GM12878 (cell line): Measurements from ENCODE around the gene DPPA2.

ENCODE experiments used
- ATF7 ChIP-seq: fragments of 450-650 bp; IDR thresholded peaks from 2 replicates; pipeline ENCODE4 v1.6.1; 2016; ENCODE audit warnings: low read depth, mild to moderate bottlenecking
- CBX5 ChIP-seq: sonication (generic); IDR thresholded peaks from 2 replicates; pipeline ENCODE4 v1.6.1; 2016; ENCODE audit warnings: low read depth, moderate library complexity, mild to moderate bottlenecking, inconsistent platforms
- EED ChIP-seq: sonication (generic); IDR thresholded peaks from 2 replicates; pipeline ENCODE4 v1.6.1; 2016; ENCODE audit warnings: antibody characterized with exemption, low read depth
- EZH2 ChIP-seq: IDR thresholded peaks from 2 replicates; pipeline ENCODE4 v1.6.1; 2012; ENCODE audit warnings: low read depth, mild to moderate bottlenecking, control low read depth, inconsistent platforms, low read length, borderline replicate concordance; ENCODE audit not compliant: control insufficient read depth
- GABPA ChIP-seq: IDR thresholded peaks from 2 replicates; pipeline ENCODE4 v1.6.1; 2014; ENCODE audit warnings: antibody characterized with exemption, low read depth, mild to moderate bottlenecking, inconsistent platforms
- HDAC6 ChIP-seq: fragments of 200-600 bp; sonication (generic); IDR thresholded peaks from one replicate; pipeline ENCODE4 v1.8.0; 2017; ENCODE audit warnings: antibody characterized with exemption; ENCODE audit not compliant: unreplicated experiment
- RFX5 ChIP-seq: IDR thresholded peaks from 2 replicates; pipeline ENCODE4 v1.6.1; 2011; ENCODE audit warnings: low read depth, low read length, improper control_type of control experiment
- SIN3A ChIP-seq: IDR thresholded peaks from 2 replicates; pipeline ENCODE4 v1.6.1; 2012; ENCODE audit warnings: low read depth, low read length, improper control_type of control experiment
- SREBF1 ChIP-seq: IDR thresholded peaks from 2 replicates; pipeline ENCODE4 v1.6.1; 2012; ENCODE audit warnings: mild to moderate bottlenecking, low read length
- ZNF274 ChIP-seq: IDR thresholded peaks from one replicate; pipeline ENCODE4 v1.8.0; 2011; ENCODE audit not compliant: insufficient read length, insufficient read depth
- TF ChIP-seq, protein P1 (sequence below), 3 experiments: IDR thresholded peaks in 2 of 3; conservative IDR thresholded peaks in 1 of 3; 2 replicates each; pipeline ENCODE4 v1.5.1; 2011; ENCODE audit warnings: low read depth in 3 of 3, low read length in 3 of 3, mild to moderate bottlenecking in 3 of 3, control low read depth in 2 of 3, moderate library complexity in 2 of 3, inconsistent platforms in 1 of 3, mixed read lengths in 1 of 3; ENCODE audit not compliant: control insufficient read depth in 2 of 3, insufficient read depth in 1 of 3; ENCODE audit errors: extremely low read depth in 1 of 3

DNA sequence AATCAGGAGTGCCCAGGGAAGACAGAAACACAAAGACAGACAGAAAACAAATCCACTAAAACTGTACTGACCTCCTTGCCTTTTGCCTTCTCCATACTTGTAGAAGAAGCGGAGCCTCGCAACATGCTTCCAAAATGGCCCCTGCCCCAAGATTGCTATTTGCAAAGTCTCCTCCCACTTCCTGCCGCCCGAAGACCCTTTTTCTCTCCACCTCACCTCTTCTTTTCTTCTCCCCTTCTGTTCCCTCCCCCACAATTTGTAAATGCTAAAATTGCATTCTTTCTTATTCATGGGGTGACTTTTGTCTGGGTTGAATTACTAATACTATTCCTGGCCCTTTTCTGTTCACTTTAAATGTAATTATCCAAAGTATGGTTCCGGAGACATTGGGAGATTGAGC, 21.1 kb upstream of the DPPA2 start, which contains the start of gene DPPA4:
- TF ChIP-seq SREBF1 (no peak), EED (no peak), EZH2 (no peak), HDAC6 (no peak), ATF7 (no peak), GABPA (no peak), RFX5 (no peak), ZNF274 (no peak), SIN3A (no peak), CBX5 (no peak)
- TF ChIP-seq, protein P1, sequence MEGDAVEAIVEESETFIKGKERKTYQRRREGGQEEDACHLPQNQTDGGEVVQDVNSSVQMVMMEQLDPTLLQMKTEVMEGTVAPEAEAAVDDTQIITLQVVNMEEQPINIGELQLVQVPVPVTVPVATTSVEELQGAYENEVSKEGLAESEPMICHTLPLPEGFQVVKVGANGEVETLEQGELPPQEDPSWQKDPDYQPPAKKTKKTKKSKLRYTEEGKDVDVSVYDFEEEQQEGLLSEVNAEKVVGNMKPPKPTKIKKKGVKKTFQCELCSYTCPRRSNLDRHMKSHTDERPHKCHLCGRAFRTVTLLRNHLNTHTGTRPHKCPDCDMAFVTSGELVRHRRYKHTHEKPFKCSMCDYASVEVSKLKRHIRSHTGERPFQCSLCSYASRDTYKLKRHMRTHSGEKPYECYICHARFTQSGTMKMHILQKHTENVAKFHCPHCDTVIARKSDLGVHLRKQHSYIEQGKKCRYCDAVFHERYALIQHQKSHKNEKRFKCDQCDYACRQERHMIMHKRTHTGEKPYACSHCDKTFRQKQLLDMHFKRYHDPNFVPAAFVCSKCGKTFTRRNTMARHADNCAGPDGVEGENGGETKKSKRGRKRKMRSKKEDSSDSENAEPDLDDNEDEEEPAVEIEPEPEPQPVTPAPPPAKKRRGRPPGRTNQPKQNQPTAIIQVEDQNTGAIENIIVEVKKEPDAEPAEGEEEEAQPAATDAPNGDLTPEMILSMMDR (IDR thresholded peaks at IDR 0.05 in 2 of 3, conservative IDR thresholded peaks at IDR 0.05 in 1 of 3; ENCODE audit: control insufficient read depth in 2 of 3, extremely low read depth in 1 of 3, insufficient read depth in 1 of 3, low read depth in 3 of 3, low read length in 3 of 3): no peak
